CD4-positive, alpha-beta T cell (primary cell): Measurements from ENCODE around the gene PCDH7. TPM values are rescaled to one million over a fixed set of nuclear protein-coding genes. Genes with fewer than 3 reads are reported as not detected.

Experiments used
- ATAC-seq: fragments of 200-7000 bp; cut with Tn5 transposase; one replicate; pipeline ENCODE4 v1.10.0; 2022; ENCODE audit warnings: mild to moderate bottlenecking; ENCODE audit not compliant: poor library complexity
- CTCF ChIA-PET: fragments of 350-600 bp; sonication (Branson Sonifier 250); formaldehyde crosslinking; loops from one replicate; lab custom pipeline; 2021; ENCODE audit warnings: antibody characterized with exemption, inconsistent platforms; lab: Charles Lee
- POLR2A ChIA-PET: fragments of 350-600 bp; sonication (Branson Sonifier 250); formaldehyde crosslinking; loops from one replicate; lab custom pipeline; 2021; ENCODE audit warnings: antibody characterized with exemption, inconsistent platforms; lab: Charles Lee
- DNase-seq, 14 experiments: peaks; one replicate each; pipeline ENCODE4 v3.0.0-alpha.2; 2013 to 2020; ENCODE audit warnings: mixed read lengths in 2 of 14
- H3K27ac ChIP-seq, 2 donors: one replicate each; pipeline versions ENCODE4 v1.5.1 to v1.7.0; 2013; ENCODE audit warnings: low read length in 2 of 2, low read depth in 1 of 2, mild to moderate bottlenecking in 1 of 2
- H3K27me3 ChIP-seq, 2 experiments: 1 replicate in 1 of 2; 2 replicates in 1 of 2; pipeline versions ENCODE4 v1.6.1 to v1.7.0; 2013; ENCODE audit warnings: low read length in 2 of 2, control low read depth in 1 of 2, mild to moderate bottlenecking in 1 of 2, moderate library complexity in 1 of 2; ENCODE audit not compliant: insufficient read depth in 2 of 2, control insufficient read depth in 1 of 2
- H3K36me3 ChIP-seq: one replicate; pipeline ENCODE4 v1.6.1; 2013; ENCODE audit warnings: low read length, control low read depth; ENCODE audit not compliant: insufficient read depth
- H3K4me1 ChIP-seq: one replicate; pipeline ENCODE4 v1.6.1; 2013; ENCODE audit warnings: low read length, control low read depth; ENCODE audit not compliant: insufficient read depth
- H3K4me3 ChIP-seq: one replicate; pipeline ENCODE4 v1.5.1; 2013; ENCODE audit warnings: mild to moderate bottlenecking, low read length, moderate library complexity
- H3K9me3 ChIP-seq, 2 experiments: 1 replicate in 1 of 2; 2 replicates in 1 of 2; pipeline versions ENCODE4 v1.6.1 to v1.7.0; 2013; ENCODE audit warnings: low read length in 2 of 2, mild to moderate bottlenecking in 2 of 2, control low read depth in 1 of 2, moderate library complexity in 1 of 2; ENCODE audit not compliant: control insufficient read depth in 1 of 2, insufficient read depth in 1 of 2
- H3K27ac Mint-ChIP-seq: one replicate; pipeline ENCODE4 v1.8.0; 2020; ENCODE audit warnings: mixed read lengths
- H3K27me3 Mint-ChIP-seq: one replicate; pipeline ENCODE4 v1.8.0; 2021; ENCODE audit warnings: mixed read lengths
- H3K36me3 Mint-ChIP-seq: one replicate; pipeline ENCODE4 v1.8.0; 2021; ENCODE audit warnings: low read depth, mixed read lengths
- H3K4me1 Mint-ChIP-seq: one replicate; pipeline ENCODE4 v1.8.0; 2021; ENCODE audit warnings: low read depth, mixed read lengths
- H3K4me3 Mint-ChIP-seq: one replicate; pipeline ENCODE4 v1.8.0; 2020; ENCODE audit warnings: mild to moderate bottlenecking, mixed read lengths
- H3K9me3 Mint-ChIP-seq: one replicate; pipeline ENCODE4 v1.8.0; 2020; ENCODE audit warnings: mixed read lengths
- CTCF ChIP-seq: fragments of 200-600 bp; IDR thresholded peaks from one replicate; pipeline ENCODE4 v1.8.0; 2022; ENCODE audit warnings: antibody characterized with exemption, mild to moderate bottlenecking
- intact Hi-C, 2 experiments: fragments of 100-400 bp; cut with DNase I in 1 of 2; cut with micrococcal nuclease in 1 of 2; formaldehyde crosslinking; loops; one replicate each; pipeline versions ENCODE4 v1.15.1 to v1.9.0; 2023 to 2025; cut with DNase I, micrococcal nuclease
- total RNA-seq, 174 experiments: library from RNA in 2 of 174; stranded (reverse) in 2 of 174; gene quantifications; one replicate each; pipeline ENCODE4 v1.2.3 and lab custom pipeline; 2021 to 2026

PCDH7 gene
- total RNA-seq, 2 experiments from 2014 or later, result not detected

DNA sequence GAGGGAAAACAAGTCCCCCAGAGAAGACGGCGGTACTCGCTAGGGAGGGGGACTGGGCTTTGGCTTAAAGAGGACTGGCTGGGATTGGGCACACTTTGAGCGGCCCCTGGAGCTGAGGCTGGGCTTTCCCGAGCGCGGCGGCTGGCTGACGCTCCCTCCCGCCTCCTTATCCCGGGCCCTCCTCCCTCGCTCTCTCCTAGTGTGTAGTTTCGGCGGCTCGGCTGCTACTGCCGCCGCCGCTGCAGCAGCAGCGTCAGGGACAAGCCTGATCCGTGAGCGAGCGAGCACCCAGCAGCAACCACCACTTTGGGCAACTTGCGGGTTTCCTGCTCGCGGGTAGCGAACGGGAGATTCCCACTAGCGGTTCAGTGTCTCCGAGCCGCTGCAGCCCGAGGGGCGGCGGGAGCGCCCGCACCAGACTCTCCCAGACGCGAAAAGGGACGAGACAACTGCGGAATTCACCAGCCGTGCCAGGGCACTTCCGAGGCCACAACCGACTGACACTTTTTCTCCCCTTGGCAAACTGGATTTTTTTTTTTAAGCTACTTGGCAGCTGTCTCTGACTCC, 632 bp upstream of the PCDH7 start:
- peaks cover 75% of the 10 kb centered on the region for H3K27me3 Mint-ChIP-seq

DNA sequence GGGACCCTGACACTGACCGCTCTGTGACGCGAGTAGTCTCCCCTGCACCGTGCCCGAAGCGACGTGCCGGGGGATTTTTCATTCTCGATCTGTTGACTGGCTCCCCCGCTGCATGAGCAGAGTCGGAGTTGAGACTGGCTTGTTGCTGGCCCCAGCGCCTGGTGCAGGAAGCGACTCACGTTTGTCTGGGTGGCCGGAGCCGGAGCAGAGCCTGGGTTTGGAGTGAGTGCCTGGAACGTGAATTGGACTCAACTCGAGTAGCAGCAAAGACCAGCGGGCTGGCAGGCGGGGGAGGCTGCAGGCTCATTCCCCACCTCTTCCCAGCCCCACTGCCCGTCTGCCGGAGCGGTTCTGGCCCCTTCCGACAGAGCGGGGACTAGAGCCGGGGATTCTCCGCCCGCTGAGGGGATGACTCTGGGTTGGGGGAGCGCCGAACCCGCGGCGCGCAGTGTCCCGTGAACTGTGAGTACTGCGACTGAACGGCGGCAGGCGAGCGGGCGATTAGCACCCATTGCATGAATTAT, 554 bp downstream of the PCDH7 start:
- Mint-ChIP-seq H3K9me3 (no peaks in the 10 kb centered on the region), H3K4me3 (peak overlapping the region; percentile 63), H3K27ac (no peak overlapping the region), H3K36me3 (no peaks in the 10 kb centered on the region), H3K4me1 (peaks cover 39% of the 10 kb centered on the region), H3K27me3 (peaks cover 68% of the 10 kb centered on the region)
- no peak for TF ChIP-seq CTCF
- H3K27ac ChIP-seq, result no peak overlapping the region
- ChIA-PET POLR2A (no interaction called here), CTCF (no interaction called here)
- peaks cover 47 to 63% of the 10 kb centered on the region in 2 experiments for H3K27me3 ChIP-seq
- intact Hi-C loops, result no loop called here
- peaks cover 0 to 52% of the 10 kb centered on the region in 2 experiments for H3K9me3 ChIP-seq
- no peak for ATAC-seq
- no peak for DNase-seq
- H3K4me1 ChIP-seq, result peaks cover 45% of the 10 kb centered on the region
- H3K36me3 ChIP-seq, result no peaks in the 10 kb centered on the region
- H3K4me3 ChIP-seq, result no peak overlapping the region

More for the DNA sequence above, 632 bp upstream of the PCDH7 start:
- peaks cover 47 to 60% of the 10 kb centered on the region in 2 experiments for H3K27me3 ChIP-seq
- no peak overlapping the region for H3K27ac ChIP-seq
- POLR2A ChIA-PET, result no interaction called here
- intact Hi-C loops, result no loop called here
- peaks cover 40% of the 10 kb centered on the region for H3K4me1 Mint-ChIP-seq
- peaks cover 0 to 52% of the 10 kb centered on the region in 2 experiments for H3K9me3 ChIP-seq
- DNase-seq (no peak), ATAC-seq (no peak)
- H3K4me1 ChIP-seq, result peaks cover 45% of the 10 kb centered on the region
- TF ChIP-seq CTCF, result no peak
- peak overlapping the region; percentile 68 for H3K4me3 Mint-ChIP-seq
- H3K27ac Mint-ChIP-seq, result no peak overlapping the region
- no peaks in the 10 kb centered on the region for H3K9me3 Mint-ChIP-seq
- peak overlapping the region; percentile 3 for H3K4me3 ChIP-seq
- H3K36me3 ChIP-seq, result no peaks in the 10 kb centered on the region
- H3K36me3 Mint-ChIP-seq, result no peaks in the 10 kb centered on the region
- CTCF ChIA-PET, result no interaction called here

- TF ChIP-seq CTCF, result no peak
- H3K9me3 Mint-ChIP-seq, result no peaks in the 10 kb centered on the region
- Histone ChIP-seq H3K27ac (no peak overlapping the region), H3K4me1 (peaks cover 45% of the 10 kb centered on the region), H3K4me3 (peak overlapping the region; percentile 7), H3K36me3 (no peaks in the 10 kb centered on the region), H3K27me3 (peaks cover 47 to 63% of the 10 kb centered on the region in 2 experiments), H3K9me3 (peaks cover 0 to 52% of the 10 kb centered on the region in 2 experiments)
- no peak for ATAC-seq
- no peak overlapping the region for H3K27ac Mint-ChIP-seq
- ChIA-PET POLR2A (no interaction called here), CTCF (no interaction called here)
- no peak overlapping the region for H3K4me3 Mint-ChIP-seq
- peaks cover 32% of the 10 kb centered on the region for H3K4me1 Mint-ChIP-seq
- intact Hi-C loops, result no loop called here
- peaks cover 67% of the 10 kb centered on the region for H3K27me3 Mint-ChIP-seq
- DNase-seq, result no peak
- no peaks in the 10 kb centered on the region for H3K36me3 Mint-ChIP-seq
These were observed 1.3 kb downstream of the PCDH7 start for GRCh38 chr4:30721185-30722091.
